Smooth muscle cell (in vitro differentiated cells): ENCODE data around the gene SAMD9. TPM values are rescaled to one million over a fixed set of nuclear protein-coding genes. Genes with fewer than 3 reads are reported as not detected.

Experiments
- DNase-seq: peaks from one replicate; lab custom pipeline; 2025; ENCODE audit not compliant: unreplicated experiment; lab: John Stamatoyannopoulos, UW
- H2AFZ ChIP-seq: fragments of 200-600 bp; sonication (generic); 2 replicates; pipeline ENCODE4 v1.6.0; 2016; ENCODE audit warnings: antibody characterized with exemption, low read depth, mild to moderate bottlenecking
- H3F3A ChIP-seq: fragments of 200-600 bp; sonication (generic); 2 replicates; pipeline ENCODE4 v1.6.0; 2017; ENCODE audit warnings: antibody characterized with exemption, low read depth
- H3K27ac ChIP-seq: fragments of 200-600 bp; sonication (generic); 2 replicates; pipeline ENCODE4 v1.5.1; 2016; ENCODE audit warnings: low read depth, mild to moderate bottlenecking
- H3K27me3 ChIP-seq: fragments of 200-600 bp; sonication (generic); 2 replicates; pipeline ENCODE4 v1.6.1; 2016; ENCODE audit warnings: low read depth, mild to moderate bottlenecking
- H3K36me3 ChIP-seq: fragments of 200-600 bp; sonication (generic); 2 replicates; pipeline ENCODE4 v1.5.1; 2016; ENCODE audit warnings: low read depth
- H3K4me1 ChIP-seq: fragments of 200-600 bp; sonication (generic); 2 replicates; pipeline ENCODE4 v1.5.1; 2016; ENCODE audit warnings: low read depth
- H3K4me2 ChIP-seq: fragments of 200-600 bp; sonication (generic); 2 replicates; pipeline ENCODE4 v1.6.0; 2016; ENCODE audit warnings: mild to moderate bottlenecking
- H3K4me3 ChIP-seq: fragments of 200-600 bp; sonication (generic); 2 replicates; pipeline ENCODE4 v1.5.1; 2016; ENCODE audit warnings: mild to moderate bottlenecking
- H3K79me2 ChIP-seq: fragments of 200-600 bp; sonication (generic); 2 replicates; pipeline ENCODE4 v1.6.0; 2016; ENCODE audit warnings: low read depth, mild to moderate bottlenecking
- H3K9ac ChIP-seq: fragments of 200-600 bp; sonication (generic); 2 replicates; pipeline ENCODE4 v1.6.0; 2016; ENCODE audit warnings: low read depth
- H3K9me3 ChIP-seq: fragments of 200-600 bp; sonication (generic); replicated peaks from 2 replicates; pipeline ENCODE4 v1.5.1; 2016; ENCODE audit warnings: low read depth
- H4K20me1 ChIP-seq: fragments of 200-600 bp; sonication (generic); 2 replicates; pipeline ENCODE4 v1.6.0; 2016; ENCODE audit warnings: low read depth
- CTCF ChIP-seq: fragments of 200-600 bp; sonication (generic); IDR thresholded peaks from 2 replicates; pipeline ENCODE4 v1.5.1; 2017; ENCODE audit warnings: borderline replicate concordance, mild to moderate bottlenecking, antibody characterized with exemption; ENCODE audit not compliant: insufficient read depth, poor library complexity, severe bottlenecking
- WGBS: methylation state at CpG from one replicate; pipeline ENCODE4 v1.1.7; 2016; ENCODE audit warnings: low lambda C conversion rate; 5-methylcytosine and 5-hydroxymethylcytosine counted together
- polyA plus RNA-seq: library from polyadenylated mRNA; unstranded; fragments of >200 nt; fragmentation: Nextera tagmentation; extraction: Ambion mirVana; gene quantifications from 2 replicates; pipeline ENCODE4 v1.2.1, GENCODE V29; 2016
- total RNA-seq: library from RNA; depleted of rRNA; stranded (reverse); fragments of >200 nt; gene quantifications from 2 replicates; pipeline ENCODE4 v1.2.3, GENCODE V29; 2014

SAMD9 gene
- total and polyA plus RNA-seq, 2 experiments from 2014 or later = 0.26 to 1.8 TPM

- Histone ChIP-seq H3K36me3 (no peaks in the 10 kb centered on the region), H3K27me3 (no peaks in the 10 kb centered on the region), H4K20me1 (no peaks in the 10 kb centered on the region), H3K4me1 (peaks cover 12% of the 10 kb centered on the region), H3K4me2 (peak overlapping the region; percentile 68), H3F3A (no peaks in the 10 kb centered on the region), H3K9ac (no peak overlapping the region), H3K27ac (no peak overlapping the region), H3K79me2 (no peaks in the 10 kb centered on the region), H2AFZ (peak overlapping the region; percentile 32), H3K4me3 (peak overlapping the region; percentile 34), H3K9me3 (no peaks in the 10 kb centered on the region)
- no peak for TF ChIP-seq CTCF
- 65% methylated on average over 3 of the region's 3 CpGs for WGBS
- DNase-seq = no peak
These were observed 29.6 kb upstream of the SAMD9 start for GRCh38 chr7:93147363-93147762.

GRCh38 chr7:93146472-93147141 is 28.8 kb upstream of the SAMD9 start:
- Histone ChIP-seq H3K9me3 (no peaks in the 10 kb centered on the region), H3K4me2 (no peak overlapping the region), H3K79me2 (no peaks in the 10 kb centered on the region), H3K4me3 (no peak overlapping the region), H3K27ac (no peak overlapping the region), H3K9ac (no peak overlapping the region), H2AFZ (no peak overlapping the region), H3K27me3 (no peaks in the 10 kb centered on the region), H3K4me1 (peaks cover 12% of the 10 kb centered on the region), H4K20me1 (no peaks in the 10 kb centered on the region), H3F3A (no peaks in the 10 kb centered on the region), H3K36me3 (no peaks in the 10 kb centered on the region)
- TF ChIP-seq CTCF = no peak
- DNase-seq = no peak
- 90% methylated on average over 5 of the region's 5 CpGs for WGBS

DNA sequence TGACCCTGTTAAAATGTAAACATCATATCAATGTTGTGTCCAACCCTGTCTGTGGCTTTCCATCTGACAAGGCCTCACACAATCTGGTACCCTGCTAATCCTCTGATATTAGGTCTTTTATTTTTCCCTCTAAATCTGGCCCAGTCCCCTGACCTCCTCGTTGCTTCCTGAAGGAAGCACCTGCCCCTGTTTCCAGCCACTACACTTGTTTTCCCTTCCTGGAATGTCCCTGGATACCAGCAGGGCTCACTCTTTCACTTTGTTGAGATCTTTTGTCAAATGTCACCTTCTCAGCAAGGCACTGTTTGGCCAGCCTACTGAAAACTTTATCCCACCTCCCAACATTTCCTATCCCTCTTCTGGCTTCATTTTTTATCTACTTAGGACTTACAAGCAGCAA is 28.3 kb upstream of the SAMD9 start:
- 57% methylated on average over 1 of the region's 1 CpG for WGBS
- Histone ChIP-seq H2AFZ (no peak overlapping the region), H3K27ac (no peak overlapping the region), H3K4me2 (no peak overlapping the region), H3K9me3 (no peaks in the 10 kb centered on the region), H3K9ac (no peak overlapping the region), H3K36me3 (no peaks in the 10 kb centered on the region), H3K79me2 (no peaks in the 10 kb centered on the region), H3K4me3 (no peak overlapping the region), H3F3A (no peaks in the 10 kb centered on the region), H3K27me3 (no peaks in the 10 kb centered on the region), H3K4me1 (peaks cover 12% of the 10 kb centered on the region), H4K20me1 (no peaks in the 10 kb centered on the region)
- no peak for DNase-seq
- no peak for TF ChIP-seq CTCF

GRCh38 chr7:93145354-93145753 is 27.6 kb upstream of the SAMD9 start:
- WGBS = 88% methylated on average over 3 of the region's 3 CpGs
- H3K36me3 ChIP-seq = no peaks in the 10 kb centered on the region
- no peak overlapping the region for H2AFZ ChIP-seq
- H3K79me2 ChIP-seq = no peaks in the 10 kb centered on the region
- H3K27ac ChIP-seq = no peak overlapping the region
- no peaks in the 10 kb centered on the region for H3K9me3 ChIP-seq
- H3K4me3 ChIP-seq = no peak overlapping the region
- DNase-seq = no peak
- no peaks in the 10 kb centered on the region for H3F3A ChIP-seq
- no peak overlapping the region for H3K9ac ChIP-seq
- H3K4me1 ChIP-seq = peaks cover 12% of the 10 kb centered on the region
- H3K27me3 ChIP-seq = no peaks in the 10 kb centered on the region
- no peaks in the 10 kb centered on the region for H4K20me1 ChIP-seq
- H3K4me2 ChIP-seq = no peak overlapping the region
- TF ChIP-seq CTCF = no peak
